Heart left ventricle (tissue), 16 donors: ENCODE data around the gene BEAN1. TPM values are rescaled to one million over a fixed set of nuclear protein-coding genes. Genes with fewer than 3 reads are reported as not detected.
A peak's percentile ranks its signal among the peaks of the same experiment; 100 is the strongest.

Experiments used
- ATAC-seq, 4 donors: fragments of 200-7000 bp; cut with Tn5 transposase; one replicate each; pipeline ENCODE4 v1.9.1; 2020 to 2022; ENCODE audit warnings: moderate library complexity in 4 of 4, mild to moderate bottlenecking in 3 of 4, moderate number of reproducible peaks in 1 of 4
- DNase-seq, 5 donors: peaks; one replicate each; pipeline ENCODE4 v3.0.0-alpha.2; 2020
- H3K27ac ChIP-seq, 12 donors: fragments of 200-600 bp; sonication (generic) in 4 of 12; one replicate each; pipeline versions ENCODE4 v1.5.0 to v1.8.0; 2016 to 2022; ENCODE audit warnings: mild to moderate bottlenecking in 2 of 12
- H3K27me3 ChIP-seq, 9 donors: fragments of 200-600 bp; sonication (generic) in 2 of 9; one replicate each; pipeline versions ENCODE4 v1.5.1 to v1.8.0; 2016 to 2022; ENCODE audit warnings: mild to moderate bottlenecking in 3 of 9
- H3K36me3 ChIP-seq, 9 donors: fragments of 200-600 bp; sonication (generic) in 2 of 9; one replicate each; pipeline versions ENCODE4 v1.5.0 to v1.8.0; 2018 to 2022; ENCODE audit warnings: mild to moderate bottlenecking in 2 of 9
- H3K4me1 ChIP-seq, 12 donors: fragments of 200-600 bp; sonication (generic) in 4 of 12; one replicate each; pipeline versions ENCODE4 v1.5.0 to v1.8.0; 2016 to 2022; ENCODE audit warnings: mild to moderate bottlenecking in 3 of 12
- H3K4me3 ChIP-seq, 12 donors: fragments of 200-600 bp; sonication (generic) in 4 of 12; one replicate each; pipeline versions ENCODE4 v1.5.0 to v1.8.0; 2017 to 2022; ENCODE audit warnings: mild to moderate bottlenecking in 9 of 12, moderate library complexity in 4 of 12
- H3K9me3 ChIP-seq, 12 donors: fragments of 200-600 bp; sonication (generic) in 4 of 12; one replicate each; pipeline versions ENCODE4 v1.5.0 to v1.8.0; 2016 to 2022; ENCODE audit warnings: mild to moderate bottlenecking in 1 of 12
- CTCF ChIP-seq, 12 donors: fragments of 200-600 bp; sonication (generic) in 4 of 12; IDR thresholded peaks; one replicate each; pipeline versions ENCODE4 v1.5.0 to v1.8.0; 2018 to 2022; ENCODE audit warnings: antibody characterized with exemption in 12 of 12, mild to moderate bottlenecking in 5 of 12
- POLR2A ChIP-seq, 2 donors: fragments of 450-650 bp; IDR thresholded peaks; one replicate each; pipeline ENCODE4 v1.6.1; 2017; ENCODE audit warnings: antibody characterized with exemption in 2 of 2, mild to moderate bottlenecking in 2 of 2, moderate library complexity in 2 of 2
- WGBS, 4 donors: extraction: QIAGEN DNeasy Blood & Tissue Kit in 2 of 4; methylation state at CpG; one replicate each; pipeline versions ENCODE4 v1.1.5 to v1.1.7; 2013 to 2018; 5-methylcytosine and 5-hydroxymethylcytosine counted together
- intact Hi-C, 10 donors: fragments of 100-400 bp; cut with DNase I; formaldehyde crosslinking; loops; one replicate each; pipeline versions ENCODE4 v1.11.1 to v1.14.2; 2022
- polyA plus RNA-seq, 2 donors: library from polyadenylated mRNA; stranded (reverse); fragments of 200-250 nt; gene quantifications; one replicate each; pipeline ENCODE4 v1.2.3, GENCODE V29; 2013
- total RNA-seq, 9 donors: library from RNA; depleted of rRNA in 2 of 9; stranded (reverse); fragments of >200 nt in 2 of 9; fragmentation: NEBNext Ultra II Directional in 3 of 9; extraction: Animal tissue kit (Norgen Biotek cat#: 25700) in 3 of 9; gene quantifications; one replicate each; pipeline versions ENCODE4 v1.1.0 to v1.2.4, GENCODE V29; 2016 to 2023
- donor health status: ischemic (EF 13 %, LVEDD 7.1; RV severe dilation, severe dysfunction).
- donor health status: healthy with polysubstance abuse.
- donor health status: DM: no; HTN: yes; CAD: no.
- donor health status: DM: no; HTN: no; CAD: no.
- donor health status: ischemic (EF 25% LVEDD 6.9; RV normal size, moderate dysfunction).
- donor health status: ischemic (EF 25% LVEDD 5.7; RV mildly dilated, moderate dysfunction).
- donor health status: healthy.
- donor health status: DM: yes; HTN: yes; CAD: no.
- donor health status: ischemic (EF 35%, LVEDD 5.7; RV mildly dilated, moderate dysfunction).
- donor health status: nonischemic (EF 11% LVEDD 7.7; RV severe dilation, severe dysfunction).
- donor health status: DM: yes; HTN: yes; CAD: no.
- donor health status: PGD.
- donor health status: ischemic (EF 29% LVEDD 5.4; RV normal size, mild dysfunction).
- donor health status: nonischemic (EF 23%, LVEDD 6.1; RV moderate dilation, normal function).

BEAN1 gene
- total and polyA plus RNA-seq, 11 donors, result 0.30 to 8.8 (median 1.5) TPM

- Histone ChIP-seq H3K36me3 (peaks cover 0 to 4% (median 0%) of the 10 kb centered on the region in 9 donors), H3K27ac (peak overlapping the region in 6 of 12 donors; percentile 1 to 53 (median 20)), H3K4me1 (peaks cover 0 to 22% (median 10%) of the 10 kb centered on the region in 12 donors), H3K27me3 (no peaks in the 10 kb centered on the region), H3K4me3 (no peak overlapping the region), H3K9me3 (no peaks in the 10 kb centered on the region)
- WGBS, 4 donors, result 72 to 82% (median 74%) methylated on average over 12 of the region's 12 CpGs
- DNase-seq (peak in 3 of 5 donors; percentile 17 to 63 (median 55)), ATAC-seq (peak; percentile 65 to 88 (median 68))
- no peak for TF ChIP-seq CTCF (IDR thresholded peaks at IDR 0.05)
- TF ChIP-seq POLR2A (IDR thresholded peaks at IDR 0.05), result no peak
- intact Hi-C loops, result no loop called here
Observed at GRCh38 chr16:66502020-66502913, 75.2 kb downstream of the BEAN1 start.

- DNase-seq, result peak in 3 of 5 donors; percentile 40 to 65 (median 49)
- Histone ChIP-seq H3K9me3 (no peaks in the 10 kb centered on the region), H3K36me3 (peaks cover 0 to 4% (median 0%) of the 10 kb centered on the region in 9 donors), H3K4me3 (no peak overlapping the region), H3K27me3 (no peaks in the 10 kb centered on the region), H3K27ac (peak overlapping the region in 4 of 12 donors; percentile 1 to 44 (median 16)), H3K4me1 (peaks cover 0 to 24% (median 11%) of the 10 kb centered on the region in 12 donors)
- ATAC-seq, result peak; percentile 94 to 97 (median 95)
- no peak for TF ChIP-seq CTCF (IDR thresholded peaks at IDR 0.05)
- no peak for TF ChIP-seq POLR2A (IDR thresholded peaks at IDR 0.05)
- intact Hi-C loops, result no loop called here
- 60 to 78% (median 71%) methylated on average over 2 of the region's 2 CpGs for WGBS, 4 donors
Observed at GRCh38 chr16:66503030-66503429, 75.9 kb downstream of the BEAN1 start.

- intact Hi-C loops, result no loop called here
- DNase-seq, result no peak
- TF ChIP-seq POLR2A (IDR thresholded peaks at IDR 0.05) (no peak), CTCF (IDR thresholded peaks at IDR 0.05) (no peak)
- no peak for ATAC-seq
- Histone ChIP-seq H3K4me1 (peaks cover 0 to 30% (median 14%) of the 10 kb centered on the region in 12 donors), H3K27ac (peak overlapping the region in 2 of 12 donors; percentile 27 to 44), H3K9me3 (no peaks in the 10 kb centered on the region), H3K36me3 (peaks cover 0 to 9% (median 0%) of the 10 kb centered on the region in 9 donors), H3K27me3 (no peaks in the 10 kb centered on the region), H3K4me3 (no peak overlapping the region)
- WGBS, 4 donors, result 92 to 97% (median 95%) methylated on average over 3 of the region's 3 CpGs
Observed at GRCh38 chr16:66503612-66504011, 76.5 kb downstream of the BEAN1 start.

GRCh38 chr16:66507731-66508239 is 80.7 kb downstream of the BEAN1 start:
- TF ChIP-seq POLR2A (IDR thresholded peaks at IDR 0.05) (no peak), CTCF (IDR thresholded peaks at IDR 0.05) (no peak)
- Histone ChIP-seq H3K9me3 (no peaks in the 10 kb centered on the region), H3K4me1 (peaks cover 4 to 55% (median 35%) of the 10 kb centered on the region in 12 donors), H3K4me3 (no peak overlapping the region), H3K27me3 (no peaks in the 10 kb centered on the region), H3K27ac (peak overlapping the region in 5 of 12 donors; percentile 8 to 62 (median 18)), H3K36me3 (peaks cover 0 to 22% (median 0%) of the 10 kb centered on the region in 9 donors)
- WGBS, 4 donors, result 86 to 95% (median 88%) methylated on average over 4 of the region's 4 CpGs
- DNase-seq (no peak), ATAC-seq (no peak)
- intact Hi-C loops, result no loop called here
